GM21786 (cell line): ENCODE results near the gene NFYA.
"Not testable (repeated sequence)": the region's sequence is repeated elsewhere in the genome, so short reads cannot be mapped to it uniquely, and the experiment has no call there.

Source experiments
- ATAC-seq: cut with Tn5 transposase; IDR thresholded peaks from one replicate; pipeline ENCODE4 v1.9.1; 2021; ENCODE audit not compliant: unreplicated experiment

The NFYA gene

GRCh38 chr6:41100871-41101287 lies 28.1 kb downstream of the NFYA start:
- ATAC-seq: no peak

- no peak for ATAC-seq
These were observed 31.1 kb downstream of the NFYA start for GRCh38 chr6:41103847-41104246.

GRCh38 chr6:41111017-41111416 lies 38.2 kb downstream of the NFYA start:
- no peak for ATAC-seq

- not testable (repeated sequence) for ATAC-seq
These were observed 42.3 kb downstream of the NFYA start for GRCh38 chr6:41115027-41115426.

GRCh38 chr6:41119508-41119907 lies 46.7 kb downstream of the NFYA start:
- no peak for ATAC-seq

GRCh38 chr6:41120058-41120457 lies 47.3 kb downstream of the NFYA start:
- no peak for ATAC-seq

- no peak for ATAC-seq
These were observed 49.6 kb downstream of the NFYA start for GRCh38 chr6:41122373-41122772.

- ATAC-seq: no peak
These were observed 50.1 kb downstream of the NFYA start for GRCh38 chr6:41122918-41123317.

GRCh38 chr6:41125282-41125681 lies 52.5 kb downstream of the NFYA start:
- ATAC-seq: no peak

GRCh38 chr6:41132254-41132653 lies 59.5 kb downstream of the NFYA start:
- ATAC-seq: no peak

- ATAC-seq: no peak
These were observed 62.5 kb downstream of the NFYA start for GRCh38 chr6:41135062-41135832.

- ATAC-seq: no peak
These were observed 64.1 kb downstream of the NFYA start for GRCh38 chr6:41136911-41137310.

GRCh38 chr6:41147917-41148316 lies 75.1 kb downstream of the NFYA start:
- ATAC-seq: no peak
